NCI-H345 treated with DMSO at 0.1 percent for 48 hours (cell line): Measurements from ENCODE around the gene YTHDC1.
"Not testable (repeated sequence)": the region's sequence is repeated elsewhere in the genome, so short reads cannot be mapped to it uniquely, and the experiment has no call there.

Experiments used
- DNase-seq: peaks from one replicate; lab custom pipeline; 2025; ENCODE audit not compliant: unreplicated experiment; lab: John Stamatoyannopoulos, UW

The YTHDC1 gene

DNA sequence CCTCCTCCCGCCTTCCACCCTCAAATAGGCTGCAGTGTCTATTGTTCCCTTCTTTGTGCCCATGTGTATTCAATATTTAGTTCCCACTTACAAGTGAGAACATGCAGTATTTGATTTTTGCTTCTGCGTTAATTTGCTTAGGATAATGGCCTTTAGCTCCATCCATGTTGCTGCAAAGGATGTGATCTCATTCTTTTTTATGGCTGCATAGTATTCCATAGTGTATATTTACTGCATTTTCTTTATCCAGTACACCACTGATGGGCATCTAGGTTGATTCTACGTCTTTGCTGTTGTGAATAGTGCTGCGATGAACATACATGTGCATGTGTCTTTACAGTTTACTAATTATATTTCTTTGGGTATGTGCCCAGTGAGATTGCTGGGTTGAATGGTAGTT lies 52.8 kb downstream of the YTHDC1 start:
- DNase-seq, result no peak

DNA sequence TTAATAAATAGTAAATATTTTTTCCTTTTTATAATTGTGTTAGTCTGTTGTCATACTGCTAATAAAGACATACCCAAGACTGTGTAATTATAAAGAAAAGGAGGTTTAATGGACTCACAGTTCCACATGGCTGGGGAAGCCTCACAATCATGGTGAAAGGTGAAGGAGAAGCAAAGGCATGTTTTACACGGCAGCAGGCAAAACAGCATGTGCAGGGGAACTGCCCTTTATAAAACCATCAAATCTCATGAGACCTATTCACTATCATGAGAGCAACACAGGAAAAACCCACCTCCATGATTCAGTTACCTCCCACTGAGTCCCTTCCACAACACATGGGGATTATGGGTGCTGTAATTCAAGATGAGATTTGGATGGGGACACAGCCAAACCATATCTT lies 58.6 kb downstream of the YTHDC1 start:
- no peak for DNase-seq

DNA sequence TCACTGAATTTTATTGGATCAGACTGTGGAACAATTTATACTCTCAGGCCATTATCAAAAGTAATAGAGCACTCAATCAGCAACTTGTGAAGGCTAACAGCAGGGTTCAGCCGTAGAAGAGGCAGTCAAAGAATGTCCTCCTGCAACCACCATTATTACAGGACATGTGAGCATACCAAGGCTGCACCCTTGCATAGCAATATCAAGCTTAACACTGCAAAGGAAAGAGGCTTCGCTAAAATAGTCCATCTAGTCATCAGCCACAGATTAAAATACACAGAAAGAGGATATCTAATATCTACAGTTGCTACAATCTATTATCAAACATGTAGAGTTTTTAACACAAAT lies 61.5 kb downstream of the YTHDC1 start:
- DNase-seq, result no peak

DNA sequence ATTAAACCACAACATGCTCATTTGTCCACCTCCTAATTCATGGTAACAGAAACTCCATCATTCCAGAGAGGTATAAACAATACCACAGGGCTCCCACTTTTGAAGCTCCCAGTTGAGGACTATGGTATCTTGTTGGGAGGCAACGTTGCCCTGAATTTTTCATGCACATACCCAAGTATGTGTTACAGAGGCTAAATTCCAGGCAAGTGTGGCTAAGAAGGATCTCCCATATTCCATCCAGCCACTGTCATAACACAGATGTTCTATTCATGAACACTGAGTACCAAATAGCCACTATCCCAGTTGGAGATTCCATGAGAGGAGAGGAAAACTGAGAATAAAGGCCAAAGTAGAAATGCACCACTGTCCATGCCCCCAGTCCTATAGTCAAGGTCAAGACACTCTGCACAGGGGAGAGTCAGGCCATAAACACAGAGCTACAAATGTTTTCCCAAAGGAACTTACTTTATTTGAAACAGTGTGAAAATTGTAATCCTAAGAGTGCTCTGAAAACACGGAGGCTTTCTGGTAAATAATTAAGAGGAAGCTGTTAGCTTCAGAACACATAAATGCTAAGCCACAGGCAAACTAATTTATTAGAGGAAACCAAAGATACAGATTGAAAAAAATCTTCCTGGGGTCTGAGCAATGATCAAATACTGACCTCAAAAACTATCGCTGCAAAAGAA lies 62.0 kb downstream of the YTHDC1 start:
- DNase-seq, result no peak

DNA sequence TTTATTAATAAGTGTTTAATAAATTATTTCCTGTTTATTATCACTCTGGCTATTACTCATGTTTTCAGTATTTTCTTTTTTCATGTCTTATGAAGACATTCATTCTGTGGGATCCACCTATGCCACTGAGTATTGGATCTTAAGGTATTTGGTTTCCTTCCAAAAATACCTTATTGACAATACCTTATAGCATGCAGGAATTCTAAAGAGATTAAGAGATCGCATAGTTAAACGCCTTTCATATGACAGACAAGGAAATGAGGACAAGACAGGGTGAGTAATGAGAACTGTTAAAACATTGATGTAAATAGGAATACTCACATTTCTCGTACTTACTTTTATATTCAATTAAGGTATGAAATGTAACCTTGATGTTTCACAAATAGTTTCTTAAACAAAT lies 66.2 kb downstream of the YTHDC1 start:
- no peak for DNase-seq

DNA sequence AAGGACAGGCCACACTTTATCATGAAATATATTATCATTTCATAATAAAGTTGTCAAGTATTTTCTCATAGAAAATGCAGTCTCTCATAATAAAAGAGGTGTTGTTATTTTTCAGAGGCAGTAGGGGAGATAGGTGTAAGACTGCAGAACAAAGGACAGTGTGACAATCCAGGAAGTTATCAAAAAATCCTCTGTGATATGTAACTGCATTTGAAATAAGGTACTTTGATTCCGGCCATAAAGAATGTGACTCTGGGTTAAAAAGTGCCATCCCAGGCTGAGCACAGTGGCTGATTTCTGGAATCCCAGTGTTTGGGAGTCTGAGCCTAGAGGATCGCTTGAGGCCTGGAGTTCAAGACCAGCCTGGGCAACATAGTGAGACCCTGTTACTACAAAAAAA lies 66.8 kb downstream of the YTHDC1 start:
- no peak for DNase-seq

DNA sequence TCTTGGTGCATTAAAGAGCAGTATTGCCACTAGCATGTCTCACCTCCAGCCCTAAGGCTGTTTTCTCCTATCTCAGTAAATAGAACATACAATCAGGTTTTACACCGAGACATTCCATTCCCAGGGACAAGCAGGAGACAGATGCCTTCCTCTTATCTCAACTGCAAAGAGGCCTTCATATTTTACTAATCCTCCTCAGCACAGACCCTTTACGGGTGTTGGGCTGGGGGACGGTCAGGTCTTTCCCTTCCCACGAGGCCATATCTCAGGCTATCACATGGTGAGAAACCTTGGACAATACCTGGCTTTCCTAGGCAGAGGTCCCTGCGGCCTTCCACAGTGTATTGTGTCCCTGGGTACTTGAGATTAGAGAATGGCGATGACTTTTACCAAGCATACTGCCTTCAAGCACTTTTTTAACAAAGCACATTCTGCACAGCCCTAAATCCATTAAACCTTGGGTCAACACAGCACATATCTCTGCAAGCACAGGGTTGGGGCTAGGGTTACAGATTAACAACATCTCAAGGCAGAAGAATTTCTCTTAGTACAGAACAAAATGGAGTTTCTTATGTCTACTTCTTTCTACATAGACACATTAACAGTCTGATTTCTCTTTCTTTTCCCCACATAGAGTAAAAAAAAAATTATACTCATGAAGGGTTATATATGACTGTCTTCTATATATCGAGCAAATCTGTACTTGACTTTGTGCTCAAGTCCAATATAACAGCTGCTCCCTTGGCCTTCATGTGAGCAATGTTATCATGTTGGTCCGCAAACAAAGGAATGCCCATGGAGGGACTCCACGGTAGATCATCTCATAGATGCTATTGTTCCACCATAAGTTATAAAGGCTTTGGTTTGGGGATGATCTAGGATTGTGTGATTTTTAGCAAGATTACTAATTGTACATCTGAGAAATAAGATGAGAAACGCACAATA lies 67.8 kb downstream of the YTHDC1 start:
- DNase-seq, result not testable (repeated sequence)

DNA sequence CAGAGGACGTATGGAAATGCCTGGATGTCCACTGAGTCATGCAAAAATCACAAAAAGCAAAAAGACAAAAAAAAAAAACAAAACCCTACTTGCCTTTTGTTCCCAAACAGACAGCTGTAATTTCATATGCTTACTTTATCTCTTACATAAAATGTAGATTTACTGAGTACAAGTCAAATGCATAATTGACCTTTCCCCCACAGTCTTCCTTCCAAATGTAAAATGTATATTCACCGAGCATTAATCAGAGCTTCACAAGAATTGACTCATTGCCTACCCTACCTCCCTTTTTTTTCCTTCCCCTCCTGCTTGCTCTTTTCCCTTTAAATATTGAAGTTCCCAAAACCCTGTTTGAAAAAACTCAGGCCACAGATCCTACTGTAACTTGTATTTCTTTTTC lies 71.9 kb downstream of the YTHDC1 start:
- DNase-seq, result no peak

DNA sequence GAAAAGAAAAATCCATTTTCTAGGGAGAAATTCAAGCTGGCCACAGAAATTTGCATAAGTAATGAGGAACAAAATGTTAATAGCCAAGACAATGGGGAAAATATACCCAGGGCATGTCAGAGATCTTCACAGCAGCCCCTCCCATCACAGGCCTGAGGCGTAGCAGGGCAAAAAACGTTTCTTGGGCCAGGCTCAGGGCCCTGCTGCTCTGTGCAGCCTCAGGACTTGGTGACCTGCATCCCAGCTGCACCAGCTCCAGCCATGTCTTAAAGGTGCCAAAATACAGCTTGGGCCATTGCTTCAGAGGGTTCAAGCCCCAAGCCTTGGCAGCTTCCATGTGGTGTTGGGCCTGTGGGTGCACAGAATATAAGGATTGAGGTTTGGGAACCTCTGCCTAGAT lies 72.3 kb downstream of the YTHDC1 start:
- no peak for DNase-seq

DNA sequence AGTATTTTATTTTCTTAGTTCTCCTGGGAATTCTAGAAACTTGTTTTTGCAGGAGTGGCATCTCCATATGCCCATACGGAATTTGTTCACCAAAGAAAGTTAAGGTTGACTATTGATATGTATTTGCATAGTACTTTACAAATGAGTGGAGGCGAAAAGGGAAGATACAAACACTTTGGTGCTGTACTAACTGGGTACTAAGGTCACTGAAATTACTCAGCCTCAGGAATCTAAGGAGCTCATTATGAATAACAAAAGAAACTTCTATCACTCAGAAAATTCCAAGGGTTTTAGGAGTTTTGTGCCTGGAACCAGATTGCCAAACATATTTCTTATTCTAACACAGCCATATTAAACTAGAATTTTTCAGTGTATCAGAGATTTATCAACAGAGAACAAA lies 77.0 kb downstream of the YTHDC1 start:
- DNase-seq, result no peak

DNA sequence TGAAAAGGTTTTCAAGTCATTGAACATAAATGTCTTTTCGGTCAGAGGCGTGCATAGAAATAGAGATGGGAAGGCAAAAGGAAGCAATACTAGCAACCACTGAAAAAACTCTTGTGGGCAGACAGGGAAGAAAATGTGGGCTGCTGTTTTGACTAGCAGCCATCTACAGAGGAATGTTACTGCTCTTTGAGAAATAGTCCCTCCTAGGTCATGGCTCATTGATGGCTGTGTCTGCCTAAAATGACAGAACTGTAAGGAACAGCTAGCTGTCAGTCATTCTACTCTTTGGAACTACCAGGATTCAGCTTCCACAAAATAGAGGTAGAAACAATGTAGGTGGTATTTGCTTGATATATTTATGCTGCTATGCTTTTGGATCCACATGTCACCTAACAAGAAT lies 77.5 kb downstream of the YTHDC1 start:
- no peak for DNase-seq

DNA sequence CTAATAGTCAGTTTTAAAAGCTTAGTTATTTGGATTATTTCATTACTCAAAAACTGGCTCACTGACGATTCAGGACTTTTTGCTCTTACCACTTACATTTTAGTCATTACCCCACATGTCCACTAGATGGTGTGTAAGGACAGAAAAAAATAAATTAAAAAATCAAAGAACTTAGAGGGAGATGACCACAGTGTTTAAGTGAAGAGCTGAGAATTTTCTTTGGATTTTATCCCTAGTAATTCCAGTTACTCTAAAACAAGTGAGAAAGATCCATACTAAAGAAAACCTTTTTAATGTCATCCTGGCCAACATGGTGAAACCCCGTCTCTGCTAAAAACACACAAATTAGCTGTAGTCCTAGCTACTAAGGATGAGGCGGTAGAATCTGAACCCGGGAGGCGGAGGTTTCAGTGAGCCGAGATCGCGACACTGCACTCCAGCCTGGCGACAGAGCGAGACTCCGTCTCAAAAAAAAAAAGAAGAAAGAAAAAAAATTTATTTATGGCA lies 78.0 kb downstream of the YTHDC1 start:
- no peak for DNase-seq

DNA sequence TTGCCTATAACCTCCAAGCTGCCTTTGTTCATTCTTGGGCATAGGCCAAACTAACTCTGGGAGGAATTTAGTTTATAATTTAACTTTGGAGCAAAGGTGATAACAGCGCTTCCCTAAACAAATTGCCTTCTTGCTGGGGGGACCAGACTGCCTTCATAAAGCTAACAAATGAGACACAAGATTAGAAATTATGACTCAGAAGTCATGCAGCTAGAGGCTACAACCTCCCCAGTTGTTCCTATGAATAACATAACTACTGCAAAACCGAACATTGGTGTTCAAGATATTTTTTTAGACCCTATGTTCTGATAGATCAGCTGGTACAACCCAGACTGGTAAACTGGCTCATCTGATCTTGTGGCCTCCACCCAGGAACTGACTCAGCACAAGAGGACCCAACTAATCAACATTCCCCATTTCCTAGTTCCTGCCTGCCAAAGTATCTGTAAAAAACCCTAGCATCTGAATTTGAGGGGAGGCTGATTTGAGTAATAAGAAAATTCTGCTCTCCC lies 82.4 kb downstream of the YTHDC1 start:
- DNase-seq, result no peak

DNA sequence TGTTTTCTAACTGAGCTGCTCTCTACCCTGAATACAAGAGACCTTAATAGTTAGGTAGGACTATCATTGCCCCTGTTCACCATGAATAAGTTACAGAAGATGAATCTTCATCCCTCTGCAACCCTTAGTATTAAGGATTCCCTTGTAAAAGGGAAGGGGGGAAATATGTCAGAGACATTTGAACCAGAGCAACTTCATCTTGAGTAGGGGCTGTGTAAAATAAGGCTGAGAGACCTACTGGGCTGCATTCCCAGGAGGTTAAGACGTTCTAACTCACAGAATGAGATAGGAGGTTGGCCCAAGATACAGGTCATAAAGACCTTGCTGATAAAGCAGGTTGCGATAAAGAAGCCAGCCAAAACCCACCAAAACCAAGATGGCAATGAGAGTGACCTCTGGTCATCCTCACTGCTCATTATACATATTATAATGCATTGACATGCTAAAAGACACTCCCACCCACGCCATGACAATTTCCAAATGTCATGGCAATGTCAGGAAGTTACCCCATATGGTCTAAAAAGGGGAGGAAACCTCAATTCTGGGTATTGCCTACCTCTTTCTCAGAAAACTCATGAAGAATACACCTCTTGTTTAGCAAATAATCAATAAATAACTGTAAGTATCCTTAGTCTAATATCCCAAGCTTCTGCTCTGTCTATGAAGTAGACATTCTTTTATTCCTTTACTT lies 84.9 kb downstream of the YTHDC1 start:
- no peak for DNase-seq
